Spleen (tissue), 7 donors: ENCODE measurements around the gene XAF1.

Source experiments
- POLR2A ChIP-seq, 3 donors: fragments of 450-650 bp; IDR thresholded peaks; one replicate each; pipeline ENCODE4 v1.5.1; 2017; ENCODE audit warnings: antibody characterized with exemption in 3 of 3, mild to moderate bottlenecking in 1 of 3
- POLR2AphosphoS5 ChIP-seq, 3 donors: sonication (generic); formaldehyde crosslinking; IDR thresholded peaks; one replicate each; pipeline ENCODE4 v1.5.1; 2017; ENCODE audit warnings: antibody characterized with exemption in 3 of 3
- TF ChIP-seq, protein P1 (sequence below), 11 experiments: fragments of 200-600 bp in 7 of 11; fragments of 450-650 bp in 4 of 11; sonication (generic) in 4 of 11; IDR thresholded peaks in 8 of 11; conservative IDR thresholded peaks in 3 of 11; 1 replicate in 7 of 11; 2 replicates in 4 of 11; pipeline versions ENCODE4 v1.4.0 to v1.8.0; 2016 to 2021; ENCODE audit warnings: antibody characterized with exemption in 11 of 11, inconsistent platforms in 4 of 11, mild to moderate bottlenecking in 1 of 11
- donor health status: DM: no; HTN: no; CAD: no; lungs with moderate emphysema.
- donor health status: DM: no; HTN: no; CAD: no.
- donor health status: DM: no; HTN: no; CAD: no.

DNA sequence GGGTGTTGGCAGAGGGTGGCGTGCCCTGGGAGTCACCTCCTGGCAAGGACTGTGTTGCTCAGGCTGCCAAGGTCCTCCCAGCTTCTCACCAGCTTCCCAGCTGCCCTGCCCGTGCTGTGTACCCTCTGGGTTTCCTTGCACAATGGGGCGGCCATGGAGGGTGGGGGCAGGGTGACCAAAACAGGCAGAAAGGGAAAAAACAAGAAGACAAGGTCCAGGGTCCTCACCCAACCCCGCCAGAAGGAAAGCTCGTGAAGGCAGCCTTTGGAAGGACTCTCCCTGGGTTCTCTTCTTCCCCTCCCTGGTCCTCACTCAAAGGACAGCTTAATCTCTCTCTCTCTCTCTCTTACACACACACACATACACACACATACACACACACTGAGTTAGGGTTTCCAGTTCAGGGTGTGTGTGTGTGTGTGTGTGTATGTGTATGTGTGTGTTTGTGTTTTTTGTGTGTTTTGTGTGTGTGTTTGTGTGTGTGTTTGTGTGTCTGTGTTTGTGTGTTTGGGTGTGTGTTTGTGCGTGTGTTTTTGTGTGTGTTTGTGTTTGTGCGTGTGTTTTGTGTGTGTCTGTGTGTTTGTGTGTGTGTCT, 44.7 kb upstream of the XAF1 start:
- no peak for TF ChIP-seq POLR2A (IDR thresholded peaks at IDR 0.05)
- TF ChIP-seq, protein P1, sequence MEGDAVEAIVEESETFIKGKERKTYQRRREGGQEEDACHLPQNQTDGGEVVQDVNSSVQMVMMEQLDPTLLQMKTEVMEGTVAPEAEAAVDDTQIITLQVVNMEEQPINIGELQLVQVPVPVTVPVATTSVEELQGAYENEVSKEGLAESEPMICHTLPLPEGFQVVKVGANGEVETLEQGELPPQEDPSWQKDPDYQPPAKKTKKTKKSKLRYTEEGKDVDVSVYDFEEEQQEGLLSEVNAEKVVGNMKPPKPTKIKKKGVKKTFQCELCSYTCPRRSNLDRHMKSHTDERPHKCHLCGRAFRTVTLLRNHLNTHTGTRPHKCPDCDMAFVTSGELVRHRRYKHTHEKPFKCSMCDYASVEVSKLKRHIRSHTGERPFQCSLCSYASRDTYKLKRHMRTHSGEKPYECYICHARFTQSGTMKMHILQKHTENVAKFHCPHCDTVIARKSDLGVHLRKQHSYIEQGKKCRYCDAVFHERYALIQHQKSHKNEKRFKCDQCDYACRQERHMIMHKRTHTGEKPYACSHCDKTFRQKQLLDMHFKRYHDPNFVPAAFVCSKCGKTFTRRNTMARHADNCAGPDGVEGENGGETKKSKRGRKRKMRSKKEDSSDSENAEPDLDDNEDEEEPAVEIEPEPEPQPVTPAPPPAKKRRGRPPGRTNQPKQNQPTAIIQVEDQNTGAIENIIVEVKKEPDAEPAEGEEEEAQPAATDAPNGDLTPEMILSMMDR (IDR thresholded peaks at IDR 0.05 in 8 of 11, conservative IDR thresholded peaks at IDR 0.05 in 3 of 11), result no peak
- peak; percentile 20 to 68 (median 53) for TF ChIP-seq POLR2AphosphoS5 (IDR thresholded peaks at IDR 0.05)
